ENCODE measurements around the gene PTGIS. TPM values are rescaled to one million over a fixed set of nuclear protein-coding genes. Genes with fewer than 3 reads are reported as not detected.

PTGIS gene
- polyA plus RNA-seq, 3 donors: not detected

DNA sequence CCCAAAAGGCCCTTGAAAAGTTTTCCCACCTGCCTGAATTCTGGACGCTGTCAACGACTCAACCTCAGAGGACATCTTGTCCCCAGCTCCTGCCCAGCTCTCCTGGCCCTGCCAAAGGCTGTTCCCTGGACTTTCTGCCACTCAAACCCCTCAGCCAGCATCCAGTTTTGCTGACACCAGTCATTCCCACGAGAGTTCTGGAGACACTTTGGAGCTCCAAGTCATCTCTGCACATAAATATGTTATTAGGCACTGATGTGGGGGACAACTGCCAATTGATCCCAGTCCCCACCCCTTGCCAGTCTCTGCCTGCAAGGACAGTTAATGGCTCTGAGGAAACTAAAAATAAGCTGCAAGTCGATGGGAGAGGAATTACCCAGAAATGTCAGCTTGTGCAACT lies 46.6 kb downstream of the PTGIS start:
- intact Hi-C loops (cut with micrococcal nuclease): no loop called here
- H3K9me3 ChIP-seq (replicated peaks in 1 of 2; ENCODE audit: control insufficient read depth in 1 of 2, insufficient read depth in 1 of 2, low read length in 2 of 2): peaks cover 0 to 9% of the 10 kb centered on the region in 2 donors
- H3K79me2 ChIP-seq (ENCODE audit: insufficient read depth, low read length): no peaks in the 10 kb centered on the region
- no peak overlapping the region for H3K9ac ChIP-seq (ENCODE audit: insufficient read depth, low read length, poor library complexity, severe bottlenecking)
- DNase-seq: no peak
- H3K27me3 ChIP-seq (ENCODE audit: control insufficient read depth in 2 of 2, insufficient read depth in 2 of 2, low read length in 2 of 2): no peaks in the 10 kb centered on the region
- TF ChIP-seq, protein P1, sequence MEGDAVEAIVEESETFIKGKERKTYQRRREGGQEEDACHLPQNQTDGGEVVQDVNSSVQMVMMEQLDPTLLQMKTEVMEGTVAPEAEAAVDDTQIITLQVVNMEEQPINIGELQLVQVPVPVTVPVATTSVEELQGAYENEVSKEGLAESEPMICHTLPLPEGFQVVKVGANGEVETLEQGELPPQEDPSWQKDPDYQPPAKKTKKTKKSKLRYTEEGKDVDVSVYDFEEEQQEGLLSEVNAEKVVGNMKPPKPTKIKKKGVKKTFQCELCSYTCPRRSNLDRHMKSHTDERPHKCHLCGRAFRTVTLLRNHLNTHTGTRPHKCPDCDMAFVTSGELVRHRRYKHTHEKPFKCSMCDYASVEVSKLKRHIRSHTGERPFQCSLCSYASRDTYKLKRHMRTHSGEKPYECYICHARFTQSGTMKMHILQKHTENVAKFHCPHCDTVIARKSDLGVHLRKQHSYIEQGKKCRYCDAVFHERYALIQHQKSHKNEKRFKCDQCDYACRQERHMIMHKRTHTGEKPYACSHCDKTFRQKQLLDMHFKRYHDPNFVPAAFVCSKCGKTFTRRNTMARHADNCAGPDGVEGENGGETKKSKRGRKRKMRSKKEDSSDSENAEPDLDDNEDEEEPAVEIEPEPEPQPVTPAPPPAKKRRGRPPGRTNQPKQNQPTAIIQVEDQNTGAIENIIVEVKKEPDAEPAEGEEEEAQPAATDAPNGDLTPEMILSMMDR (IDR thresholded peaks at IDR 0.05): no peak
- no peaks in the 10 kb centered on the region for H3K4me1 Mint-ChIP-seq
- WGBS (ENCODE audit: insufficient coverage): 100% methylated on average over 2 of the region's 4 CpGs
- H4K20me1 ChIP-seq (ENCODE audit: insufficient read depth, low read length): no peaks in the 10 kb centered on the region
- H3K4me3 ChIP-seq (replicated peaks in 1 of 3; ENCODE audit: low read depth in 2 of 3, low read length in 3 of 3): no peak overlapping the region
- no peak overlapping the region for H3K27ac ChIP-seq (ENCODE audit: low read depth in 1 of 2, low read length in 2 of 2)
- no peak overlapping the region for H3K4me2 ChIP-seq (replicated peaks; ENCODE audit: extremely low read depth, low read length, poor library complexity, severe bottlenecking)
- no peak overlapping the region for H2AFZ ChIP-seq (ENCODE audit: insufficient read depth, low read depth, low read length, poor library complexity, severe bottlenecking)
- H3K36me3 Mint-ChIP-seq: no peaks in the 10 kb centered on the region
- H3K4me1 ChIP-seq (ENCODE audit: control insufficient read depth in 1 of 2, insufficient read depth in 2 of 2, low read length in 2 of 2): no peaks in the 10 kb centered on the region
- H3K27me3 Mint-ChIP-seq (ENCODE audit: low read depth in 3 of 3): peaks cover 9 to 11% (median 11%) of the 10 kb centered on the region in 3 donors
- peaks cover 4 to 14% (median 11%) of the 10 kb centered on the region in 7 donors for H3K9me3 Mint-ChIP-seq
- H3K36me3 ChIP-seq (replicated peaks in 1 of 2; ENCODE audit: control insufficient read depth in 1 of 2, insufficient read depth in 2 of 2, low read length in 2 of 2): no peaks in the 10 kb centered on the region
- no peak overlapping the region for H3K27ac Mint-ChIP-seq
- no peak overlapping the region for H3K4me3 Mint-ChIP-seq

DNA sequence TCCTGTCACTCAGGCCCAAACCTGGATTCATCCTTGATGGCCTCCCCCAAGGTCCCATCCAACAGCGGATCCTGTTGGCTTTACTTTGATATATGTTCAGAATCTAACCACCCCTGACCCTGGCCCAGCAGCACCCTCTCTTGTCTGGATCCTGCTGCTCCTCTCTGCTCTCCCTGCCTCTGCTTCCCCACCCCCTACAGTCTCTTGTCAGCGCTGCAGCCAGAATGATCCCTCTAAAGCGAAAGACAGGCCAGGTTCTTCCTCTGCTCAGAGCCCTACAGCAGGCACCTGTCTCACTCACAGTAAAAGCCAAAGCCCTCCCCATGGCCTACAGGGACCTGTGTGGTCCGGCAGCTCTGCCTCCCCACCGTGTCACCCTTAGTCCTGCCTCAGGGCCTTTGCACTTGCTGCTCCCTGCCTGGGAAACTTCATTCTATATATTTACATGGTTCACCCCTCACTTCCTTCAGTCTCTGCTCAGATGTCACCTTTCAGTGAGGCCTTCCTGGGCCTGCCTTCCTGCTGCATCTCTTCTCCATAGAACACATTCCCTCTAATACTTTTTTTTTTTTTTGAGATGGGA lies 48.1 kb downstream of the PTGIS start:
- H3K9ac ChIP-seq (ENCODE audit: insufficient read depth, low read length, poor library complexity, severe bottlenecking): no peak overlapping the region
- no peaks in the 10 kb centered on the region for H3K4me1 Mint-ChIP-seq
- H2AFZ ChIP-seq (ENCODE audit: insufficient read depth, low read depth, low read length, poor library complexity, severe bottlenecking): no peak overlapping the region
- no peak overlapping the region for H3K27ac Mint-ChIP-seq
- H3K4me3 ChIP-seq (replicated peaks in 1 of 3; ENCODE audit: low read depth in 2 of 3, low read length in 3 of 3): no peak overlapping the region
- H3K27ac ChIP-seq (ENCODE audit: low read depth in 1 of 2, low read length in 2 of 2): no peak overlapping the region
- peaks cover 0 to 7% of the 10 kb centered on the region in 2 donors for H3K9me3 ChIP-seq (replicated peaks in 1 of 2; ENCODE audit: control insufficient read depth in 1 of 2, insufficient read depth in 1 of 2, low read length in 2 of 2)
- no peaks in the 10 kb centered on the region for H4K20me1 ChIP-seq (ENCODE audit: insufficient read depth, low read length)
- no peaks in the 10 kb centered on the region for H3K36me3 Mint-ChIP-seq
- 83% methylated on average over 5 of the region's 5 CpGs for WGBS (ENCODE audit: insufficient coverage)
- H3K36me3 ChIP-seq (replicated peaks in 1 of 2; ENCODE audit: control insufficient read depth in 1 of 2, insufficient read depth in 2 of 2, low read length in 2 of 2): no peaks in the 10 kb centered on the region
- DNase-seq: no peak
- intact Hi-C loops (cut with micrococcal nuclease): no loop called here
- no peak overlapping the region for H3K4me3 Mint-ChIP-seq
- H3K27me3 ChIP-seq (ENCODE audit: control insufficient read depth in 2 of 2, insufficient read depth in 2 of 2, low read length in 2 of 2): no peaks in the 10 kb centered on the region
- peaks cover 11 to 12% (median 12%) of the 10 kb centered on the region in 3 donors for H3K27me3 Mint-ChIP-seq (ENCODE audit: low read depth in 3 of 3)
- TF ChIP-seq, protein P1 (IDR thresholded peaks at IDR 0.05): no peak
- no peaks in the 10 kb centered on the region for H3K79me2 ChIP-seq (ENCODE audit: insufficient read depth, low read length)
- H3K4me1 ChIP-seq (ENCODE audit: control insufficient read depth in 1 of 2, insufficient read depth in 2 of 2, low read length in 2 of 2): no peaks in the 10 kb centered on the region
- H3K9me3 Mint-ChIP-seq: peaks cover 3 to 11% (median 9%) of the 10 kb centered on the region in 7 donors
- no peak overlapping the region for H3K4me2 ChIP-seq (replicated peaks; ENCODE audit: extremely low read depth, low read length, poor library complexity, severe bottlenecking)
